GM12892 (cell line): ENCODE data around the gene SHROOM3.

ENCODE experiments used
- POLR2A ChIP-seq: IDR thresholded peaks from 2 replicates; pipeline ENCODE4 v1.6.1; 2011; ENCODE audit warnings: low read depth, low read length, control low read depth
- POLR2AphosphoS5 ChIP-seq: IDR thresholded peaks from 2 replicates; pipeline ENCODE4 v1.6.1; 2011; ENCODE audit warnings: low read depth, low read length, control low read depth

DNA sequence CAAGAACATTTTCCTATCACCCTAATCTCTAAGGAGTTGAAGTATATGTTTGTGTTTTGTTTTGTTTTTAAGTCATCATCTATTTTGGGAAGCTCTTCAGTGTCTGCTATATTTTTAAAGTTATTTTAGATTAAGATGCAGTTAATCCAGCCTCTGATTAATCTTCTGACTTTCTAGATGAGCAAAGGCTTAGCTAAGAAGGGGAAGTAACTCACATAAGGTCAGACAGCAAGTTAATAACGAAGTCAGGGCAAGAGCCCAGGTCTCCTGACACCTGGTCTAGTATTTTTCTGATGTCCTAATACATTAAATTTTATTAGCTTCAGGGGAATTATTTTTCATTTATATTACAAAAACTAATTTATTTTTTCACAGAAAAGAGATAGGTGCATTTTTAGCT lies 294.4 kb downstream of the SHROOM3 start:
- TF ChIP-seq POLR2AphosphoS5, result no peak
- TF ChIP-seq POLR2A, result no peak
